Brain microvascular endothelial cell (primary cell): ENCODE measurements around the gene PHC1.

Experiments
- DNase-seq: peaks from one replicate; pipeline ENCODE4 v3.0.0-alpha.2; 2020
- H3K27ac ChIP-seq: fragments of 250-450 bp; sonication (Bioruptor Pico); 2 replicates; pipeline ENCODE4 v1.5.1; 2020; ENCODE audit warnings: mild to moderate bottlenecking, moderate library complexity
- H3K27me3 ChIP-seq: fragments of 250-450 bp; sonication (Bioruptor Pico); replicated peaks from 2 replicates; pipeline ENCODE4 v1.5.1; 2020; ENCODE audit warnings: mild to moderate bottlenecking
- H3K36me3 ChIP-seq: fragments of 250-450 bp; sonication (Bioruptor Pico); replicated peaks from 2 replicates; pipeline ENCODE4 v1.5.1; 2020; ENCODE audit warnings: mild to moderate bottlenecking
- H3K4me3 ChIP-seq: 2 replicates; pipeline ENCODE4 v1.5.1; 2011; ENCODE audit warnings: low read depth, mild to moderate bottlenecking, control low read depth, low read length, moderate library complexity
- CTCF ChIP-seq: IDR thresholded peaks from 2 replicates; pipeline ENCODE4 v1.5.1; 2011; ENCODE audit warnings: low read depth, mild to moderate bottlenecking, moderate library complexity, low read length, control low read depth, inconsistent platforms; ENCODE audit errors: missing control alignments
- in situ Hi-C: cut with HindIII; loops from 2 replicates; pipeline ENCODE4 v1.10.0; 2017; ENCODE audit warnings: low sequenced_read_pairs, low pct_ligation_motif_present

Gene PHC1

DNA sequence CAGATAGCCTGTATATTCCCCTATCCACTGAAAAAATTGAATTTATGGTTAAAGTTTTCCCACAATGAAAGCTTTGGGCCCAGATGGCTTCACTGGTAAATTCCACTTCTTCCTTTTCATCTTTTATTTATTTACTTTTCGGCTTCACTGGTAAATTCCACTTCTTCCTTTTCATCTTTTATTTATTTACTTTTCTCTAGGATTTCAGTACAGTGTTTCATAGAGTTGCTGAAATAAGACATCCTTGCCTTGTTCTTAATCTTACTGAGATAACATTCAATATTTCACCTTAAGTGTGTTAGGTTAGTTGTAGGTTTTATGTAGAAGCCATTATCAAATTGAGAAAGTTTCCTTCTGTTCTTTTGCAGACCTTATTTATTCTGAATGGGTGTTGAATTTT is 56.1 kb downstream of the PHC1 start:
- Histone ChIP-seq H3K36me3 (no peaks in the 10 kb centered on the region), H3K27me3 (no peaks in the 10 kb centered on the region), H3K27ac (no peak overlapping the region), H3K4me3 (no peak overlapping the region)
- no peak for TF ChIP-seq CTCF
- DNase-seq: no peak
- in situ Hi-C loops: no loop called here

GRCh38 chr12:8980137-8980536 is 65.8 kb downstream of the PHC1 start:
- TF ChIP-seq CTCF: no peak
- Histone ChIP-seq H3K36me3 (no peaks in the 10 kb centered on the region), H3K27me3 (no peaks in the 10 kb centered on the region), H3K4me3 (no peak overlapping the region), H3K27ac (no peak overlapping the region)
- no peak for DNase-seq
- in situ Hi-C loops: no loop called here

- no peak overlapping the region for H3K27ac ChIP-seq
Measured at GRCh38 chr12:8985213-8985754, 71.0 kb downstream of the PHC1 start.

DNA sequence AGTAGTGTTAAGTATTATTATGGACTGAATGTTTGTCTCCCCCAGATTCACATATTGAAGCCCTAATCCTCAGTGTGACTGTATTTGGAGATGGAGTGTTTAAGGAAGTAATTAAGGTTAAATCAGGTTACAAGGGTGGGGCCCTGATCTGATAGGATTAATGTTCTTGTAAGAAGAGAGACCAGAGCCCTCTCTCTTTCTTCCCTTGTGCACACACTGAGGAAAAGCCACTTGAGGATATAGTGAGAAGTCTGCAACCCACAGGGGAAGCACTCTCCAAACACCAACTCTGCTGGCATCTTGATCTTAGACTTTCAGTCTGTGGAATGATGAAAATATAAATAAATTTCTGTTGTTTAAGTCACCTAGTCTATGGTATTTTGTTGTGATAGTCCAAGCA is 72.9 kb downstream of the PHC1 start:
- no peaks in the 10 kb centered on the region for H3K27me3 ChIP-seq
- no peak for DNase-seq
- TF ChIP-seq CTCF: no peak
- H3K27ac ChIP-seq: no peak overlapping the region
- no peak overlapping the region for H3K4me3 ChIP-seq
- in situ Hi-C loops: no loop called here
- no peaks in the 10 kb centered on the region for H3K36me3 ChIP-seq

More at GRCh38 chr12:8985213-8985754, 71.0 kb downstream of the PHC1 start:
- TF ChIP-seq CTCF: no peak
- Histone ChIP-seq H3K27me3 (no peaks in the 10 kb centered on the region), H3K4me3 (no peak overlapping the region), H3K36me3 (no peaks in the 10 kb centered on the region)
- no peak for DNase-seq
- in situ Hi-C loops: no loop called here

GRCh38 chr12:8987685-8988084 is 73.4 kb downstream of the PHC1 start:
- no peak overlapping the region for H3K27ac ChIP-seq
- in situ Hi-C loops: no loop called here
- TF ChIP-seq CTCF: no peak
- H3K36me3 ChIP-seq: no peaks in the 10 kb centered on the region
- H3K27me3 ChIP-seq: no peaks in the 10 kb centered on the region
- H3K4me3 ChIP-seq: no peak overlapping the region
- DNase-seq: no peak

GRCh38 chr12:8989413-8989812 is 75.1 kb downstream of the PHC1 start, which contains the start of gene KLRG1:
TSS of gene KLRG1 (plus strand) at chr12:8989546. CDS start at chr12:8989636, 90 bp downstream.
- DNase-seq: no peak
- in situ Hi-C loops: no loop called here
- Histone ChIP-seq H3K27ac (no peak within 1 kb of the TSS), H3K27me3 (no peaks in the 10 kb centered on the region), H3K4me3 (no peak within 1 kb of the TSS), H3K36me3 (no peaks in the 10 kb centered on the region)
- TF ChIP-seq CTCF: no peak
